Heart left ventricle (tissue), 16 donors: ENCODE measurements around the gene ACIN1. TPM values are rescaled to one million over a fixed set of nuclear protein-coding genes. Genes with fewer than 3 reads are reported as not detected.

ENCODE experiments used
- ATAC-seq, 4 donors: fragments of 200-7000 bp; cut with Tn5 transposase; one replicate each; pipeline ENCODE4 v1.9.1; 2020 to 2022; ENCODE audit warnings: moderate library complexity in 4 of 4, mild to moderate bottlenecking in 3 of 4, moderate number of reproducible peaks in 1 of 4
- DNase-seq, 5 donors: peaks; one replicate each; pipeline ENCODE4 v3.0.0-alpha.2; 2020
- H3K27ac ChIP-seq, 12 donors: fragments of 200-600 bp; sonication (generic) in 4 of 12; one replicate each; pipeline versions ENCODE4 v1.5.0 to v1.8.0; 2016 to 2022; ENCODE audit warnings: mild to moderate bottlenecking in 2 of 12
- H3K27me3 ChIP-seq, 9 donors: fragments of 200-600 bp; sonication (generic) in 2 of 9; one replicate each; pipeline versions ENCODE4 v1.5.1 to v1.8.0; 2016 to 2022; ENCODE audit warnings: mild to moderate bottlenecking in 3 of 9
- H3K36me3 ChIP-seq, 9 donors: fragments of 200-600 bp; sonication (generic) in 2 of 9; one replicate each; pipeline versions ENCODE4 v1.5.0 to v1.8.0; 2018 to 2022; ENCODE audit warnings: mild to moderate bottlenecking in 2 of 9
- H3K4me1 ChIP-seq, 12 donors: fragments of 200-600 bp; sonication (generic) in 4 of 12; one replicate each; pipeline versions ENCODE4 v1.5.0 to v1.8.0; 2016 to 2022; ENCODE audit warnings: mild to moderate bottlenecking in 3 of 12
- H3K4me3 ChIP-seq, 12 donors: fragments of 200-600 bp; sonication (generic) in 4 of 12; one replicate each; pipeline versions ENCODE4 v1.5.0 to v1.8.0; 2017 to 2022; ENCODE audit warnings: mild to moderate bottlenecking in 9 of 12, moderate library complexity in 4 of 12
- H3K9me3 ChIP-seq, 12 donors: fragments of 200-600 bp; sonication (generic) in 4 of 12; one replicate each; pipeline versions ENCODE4 v1.5.0 to v1.8.0; 2016 to 2022; ENCODE audit warnings: mild to moderate bottlenecking in 1 of 12
- POLR2A ChIP-seq, 2 donors: fragments of 450-650 bp; IDR thresholded peaks; one replicate each; pipeline ENCODE4 v1.6.1; 2017; ENCODE audit warnings: antibody characterized with exemption in 2 of 2, mild to moderate bottlenecking in 2 of 2, moderate library complexity in 2 of 2
- WGBS, 4 donors: extraction: QIAGEN DNeasy Blood & Tissue Kit in 2 of 4; methylation state at CpG; one replicate each; pipeline versions ENCODE4 v1.1.5 to v1.1.7; 2013 to 2018; 5-methylcytosine and 5-hydroxymethylcytosine counted together
- intact Hi-C, 10 donors: fragments of 100-400 bp; cut with DNase I; formaldehyde crosslinking; loops; one replicate each; pipeline versions ENCODE4 v1.11.1 to v1.14.2; 2022
- polyA plus RNA-seq, 2 donors: library from polyadenylated mRNA; stranded (reverse); fragments of 200-250 nt; gene quantifications; one replicate each; pipeline ENCODE4 v1.2.3, GENCODE V29; 2013
- total RNA-seq, 9 donors: library from RNA; depleted of rRNA in 2 of 9; stranded (reverse); fragments of >200 nt in 2 of 9; fragmentation: NEBNext Ultra II Directional in 3 of 9; extraction: Animal tissue kit (Norgen Biotek cat#: 25700) in 3 of 9; gene quantifications; one replicate each; pipeline versions ENCODE4 v1.1.0 to v1.2.4, GENCODE V29; 2016 to 2023
- TF ChIP-seq, protein P1 (sequence below), 12 donors: fragments of 200-600 bp; sonication (generic) in 4 of 12; IDR thresholded peaks; one replicate each; pipeline versions ENCODE4 v1.5.0 to v1.8.0; 2018 to 2022; ENCODE audit warnings: antibody characterized with exemption in 12 of 12, mild to moderate bottlenecking in 5 of 12
- donor health status: ischemic (EF 13 %, LVEDD 7.1; RV severe dilation, severe dysfunction).
- donor health status: healthy with polysubstance abuse.
- donor health status: DM: no; HTN: yes; CAD: no.
- donor health status: DM: no; HTN: no; CAD: no.
- donor health status: ischemic (EF 25% LVEDD 6.9; RV normal size, moderate dysfunction).
- donor health status: ischemic (EF 25% LVEDD 5.7; RV mildly dilated, moderate dysfunction).
- donor health status: healthy.
- donor health status: DM: yes; HTN: yes; CAD: no.
- donor health status: ischemic (EF 35%, LVEDD 5.7; RV mildly dilated, moderate dysfunction).
- donor health status: nonischemic (EF 11% LVEDD 7.7; RV severe dilation, severe dysfunction).
- donor health status: DM: yes; HTN: yes; CAD: no.
- donor health status: PGD.
- donor health status: ischemic (EF 29% LVEDD 5.4; RV normal size, mild dysfunction).
- donor health status: nonischemic (EF 23%, LVEDD 6.1; RV moderate dilation, normal function).

ACIN1 gene
- total and polyA plus RNA-seq, 11 donors, result 42.0 to 91.2 (median 65.6) TPM

DNA sequence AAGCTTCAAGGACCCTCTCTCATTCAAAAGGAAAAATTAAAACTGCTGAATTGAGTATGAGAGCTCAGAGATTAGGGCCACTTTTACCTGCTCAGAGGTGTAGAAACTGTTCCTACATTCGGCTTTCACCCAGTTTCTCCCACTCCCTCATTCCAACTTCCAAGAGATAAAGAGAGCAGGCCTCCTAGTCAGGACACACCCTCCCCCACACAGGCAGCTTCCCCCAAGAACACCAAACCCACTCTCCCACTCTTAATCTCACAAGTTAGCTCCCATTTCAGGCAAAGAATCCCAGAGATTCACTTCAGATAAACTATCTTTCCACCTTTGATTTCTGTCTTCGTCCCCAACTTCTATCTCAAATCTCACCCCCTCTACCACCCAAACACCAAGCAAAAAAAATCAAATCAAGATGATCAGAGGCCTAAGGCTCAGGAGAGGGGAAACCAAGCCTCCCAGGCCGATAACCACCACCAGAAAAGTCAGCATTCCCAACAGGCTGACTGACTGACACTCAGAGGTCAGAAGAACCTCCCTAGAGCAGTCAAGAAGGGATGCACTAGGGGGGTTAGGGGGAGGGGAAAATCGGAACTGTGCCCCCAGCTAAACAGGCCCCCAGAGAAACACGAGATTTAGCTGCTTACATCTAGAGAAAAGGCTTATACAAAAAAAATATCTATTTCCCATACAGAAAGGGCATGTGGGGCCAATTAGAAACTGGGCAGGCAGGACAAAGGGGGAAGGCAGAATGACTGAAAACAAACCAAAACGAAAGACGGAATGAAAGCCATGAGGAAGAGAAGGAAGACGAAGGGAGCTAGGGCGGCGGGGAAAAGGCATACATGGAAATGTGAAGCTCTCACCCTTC, 24.4 kb downstream of the ACIN1 start:
- Histone ChIP-seq H3K27me3 (no peaks in the 10 kb centered on the region), H3K4me1 (peaks cover 5 to 45% (median 30%) of the 10 kb centered on the region in 12 donors), H3K27ac (peak overlapping the region in 10 of 12 donors; percentile 70 to 90 (median 86)), H3K9me3 (no peaks in the 10 kb centered on the region), H3K36me3 (peaks cover 0 to 77% (median 65%) of the 10 kb centered on the region in 9 donors), H3K4me3 (peak overlapping the region; percentile 31 to 72 (median 67))
- ATAC-seq (no peak), DNase-seq (no peak)
- TF ChIP-seq, protein P1, sequence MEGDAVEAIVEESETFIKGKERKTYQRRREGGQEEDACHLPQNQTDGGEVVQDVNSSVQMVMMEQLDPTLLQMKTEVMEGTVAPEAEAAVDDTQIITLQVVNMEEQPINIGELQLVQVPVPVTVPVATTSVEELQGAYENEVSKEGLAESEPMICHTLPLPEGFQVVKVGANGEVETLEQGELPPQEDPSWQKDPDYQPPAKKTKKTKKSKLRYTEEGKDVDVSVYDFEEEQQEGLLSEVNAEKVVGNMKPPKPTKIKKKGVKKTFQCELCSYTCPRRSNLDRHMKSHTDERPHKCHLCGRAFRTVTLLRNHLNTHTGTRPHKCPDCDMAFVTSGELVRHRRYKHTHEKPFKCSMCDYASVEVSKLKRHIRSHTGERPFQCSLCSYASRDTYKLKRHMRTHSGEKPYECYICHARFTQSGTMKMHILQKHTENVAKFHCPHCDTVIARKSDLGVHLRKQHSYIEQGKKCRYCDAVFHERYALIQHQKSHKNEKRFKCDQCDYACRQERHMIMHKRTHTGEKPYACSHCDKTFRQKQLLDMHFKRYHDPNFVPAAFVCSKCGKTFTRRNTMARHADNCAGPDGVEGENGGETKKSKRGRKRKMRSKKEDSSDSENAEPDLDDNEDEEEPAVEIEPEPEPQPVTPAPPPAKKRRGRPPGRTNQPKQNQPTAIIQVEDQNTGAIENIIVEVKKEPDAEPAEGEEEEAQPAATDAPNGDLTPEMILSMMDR (IDR thresholded peaks at IDR 0.05), result no peak
- TF ChIP-seq POLR2A (IDR thresholded peaks at IDR 0.05), result no peak
- WGBS, 4 donors, result 9 to 13% (median 11%) methylated on average over 10 of the region's 10 CpGs
- intact Hi-C loops, result loop anchor here in 5 of 10 donors (5.0 kb wide), 2 partner anchors 37 to 42 kb away; no protein-coding TSS in a partner anchor

DNA sequence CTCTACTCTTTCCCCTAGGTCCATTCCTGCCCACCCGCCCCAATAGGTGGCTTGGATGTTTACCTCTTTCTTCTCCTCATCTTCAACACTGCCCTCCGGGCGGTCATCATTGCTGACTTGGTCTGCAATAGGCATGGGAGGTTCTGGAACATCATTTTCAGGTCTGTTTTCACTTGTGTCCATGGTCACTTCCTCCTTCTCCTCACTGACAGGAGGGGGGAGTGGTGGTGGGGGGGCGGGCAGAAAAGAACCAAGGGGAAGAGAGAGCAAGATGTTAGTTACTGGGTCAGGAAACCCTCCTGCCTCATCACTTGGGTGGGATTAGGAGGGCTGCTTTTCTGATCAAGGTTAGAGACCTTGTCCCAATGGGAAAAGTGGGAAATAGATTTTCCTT, 25.5 kb downstream of the ACIN1 start:
- no peak for ATAC-seq
- Histone ChIP-seq H3K4me1 (peaks cover 5 to 45% (median 30%) of the 10 kb centered on the region in 12 donors), H3K27ac (peak overlapping the region in 1 of 12 donors; percentile 15), H3K9me3 (no peaks in the 10 kb centered on the region), H3K36me3 (peaks cover 0 to 77% (median 65%) of the 10 kb centered on the region in 9 donors), H3K4me3 (no peak overlapping the region), H3K27me3 (no peaks in the 10 kb centered on the region)
- intact Hi-C loops, result loop anchor here in 1 of 10 donors (2.0 kb wide), 1 partner anchor 39 kb away; no protein-coding TSS in a partner anchor
- WGBS, 4 donors, result 82 to 87% (median 86%) methylated on average over 4 of the region's 4 CpGs
- TF ChIP-seq, protein P1 (IDR thresholded peaks at IDR 0.05), result no peak
- TF ChIP-seq POLR2A (IDR thresholded peaks at IDR 0.05), result no peak
- no peak for DNase-seq

DNA sequence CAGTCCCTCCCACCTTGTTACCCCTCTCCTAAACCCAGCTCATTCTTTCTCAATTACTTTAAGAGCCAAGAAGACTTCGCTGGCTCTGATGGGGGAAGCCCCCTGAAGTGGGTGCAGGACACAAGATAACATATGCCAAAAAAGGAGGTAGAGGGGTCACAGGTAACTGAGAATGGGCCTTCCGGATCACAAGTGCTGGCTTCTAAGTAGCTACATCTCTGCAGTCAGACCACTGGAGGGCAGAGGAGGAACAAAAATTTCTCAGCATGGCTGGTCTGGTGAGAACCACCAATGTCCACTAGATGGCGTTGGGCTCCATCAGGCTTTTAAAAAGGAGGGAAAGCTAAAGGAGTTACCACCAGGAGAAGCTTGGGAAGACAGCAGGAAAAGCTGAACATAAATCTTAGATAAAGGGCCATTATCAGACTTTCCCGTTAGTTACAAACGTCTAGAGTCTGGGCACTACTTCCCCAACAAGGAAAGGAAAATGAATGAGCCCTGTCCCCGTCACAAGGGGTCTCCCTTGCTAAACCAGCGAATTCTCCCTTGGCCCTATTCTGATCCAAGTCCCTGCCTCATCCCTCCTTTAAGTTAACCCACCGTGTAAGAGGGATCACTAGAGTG, 26.0 kb downstream of the ACIN1 start:
- Histone ChIP-seq H3K4me1 (peaks cover 5 to 45% (median 30%) of the 10 kb centered on the region in 12 donors), H3K9me3 (no peaks in the 10 kb centered on the region), H3K4me3 (no peak overlapping the region), H3K36me3 (peaks cover 0 to 77% (median 65%) of the 10 kb centered on the region in 9 donors), H3K27ac (peak overlapping the region in 2 of 12 donors; percentile 10 to 29), H3K27me3 (no peaks in the 10 kb centered on the region)
- ATAC-seq (peak; percentile 35 to 68 (median 65)), DNase-seq (peak in 4 of 5 donors; percentile 70 to 83 (median 75))
- TF ChIP-seq POLR2A (IDR thresholded peaks at IDR 0.05), result no peak
- TF ChIP-seq, protein P1 (IDR thresholded peaks at IDR 0.05), result peak; percentile 93 to 99 (median 96)
- WGBS, 4 donors, result 29 to 31% (median 30%) methylated on average over 8 of the region's 8 CpGs
- intact Hi-C loops, result loop anchor here in 1 of 10 donors (2.0 kb wide), 1 partner anchor 40 kb away; no protein-coding TSS in a partner anchor
